GM18951 (cell line): ENCODE measurements around the gene SMAD1.
"Not testable (repeated sequence)": the region's sequence is repeated elsewhere in the genome, so short reads cannot be mapped to it uniquely, and the experiment has no call there.

Source experiments
- POLR2A ChIP-seq: IDR thresholded peaks from 4 replicates; pipeline ENCODE4 v1.6.1; 2011; ENCODE audit warnings: mild to moderate bottlenecking; ENCODE audit not compliant: insufficient read length, insufficient read depth; ENCODE audit errors: extremely low read depth
- in situ Hi-C: fragments of 300-500 bp; cut with MboI; formaldehyde crosslinking; loops from one replicate; pipeline ENCODE4 v1.12.0; 2022; ENCODE audit warnings: low sequenced_read_pairs, mixed read lengths, inconsistent platforms; ENCODE audit not compliant: unreplicated experiment

Gene SMAD1

DNA sequence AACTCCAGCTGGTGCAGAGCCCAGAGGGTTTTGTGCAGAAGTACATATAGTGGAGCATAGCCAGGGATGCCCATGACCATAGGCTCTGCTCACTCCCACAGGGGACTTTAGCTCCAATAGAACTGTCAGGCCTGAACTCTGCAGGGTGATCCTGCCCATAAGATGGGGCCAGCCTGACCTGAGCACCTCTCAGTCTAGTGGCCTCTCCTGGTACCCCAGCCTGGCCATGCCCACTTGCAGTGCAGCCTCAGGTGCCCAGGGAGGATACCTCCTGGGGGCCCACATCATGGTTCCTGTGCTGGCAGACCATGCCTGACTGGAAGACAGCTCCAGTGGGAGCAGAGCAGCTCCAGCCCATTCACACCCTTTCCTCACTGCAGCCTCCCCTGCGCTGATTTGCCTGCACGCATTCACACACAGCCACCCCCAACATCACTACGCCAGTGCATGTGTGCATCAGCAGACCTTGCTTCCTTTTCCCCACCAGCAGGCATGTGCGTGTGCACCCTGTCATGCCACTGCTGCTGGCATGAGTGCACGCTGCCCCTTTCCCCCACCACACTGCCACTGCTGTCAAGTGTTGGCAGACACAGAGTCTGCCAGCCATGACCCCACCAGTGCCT lies 84.5 kb downstream of the SMAD1 start:
- in situ Hi-C loops: loop anchor here (25.0 kb wide), 1 partner anchor 329 kb away; no protein-coding TSS in a partner anchor
- TF ChIP-seq POLR2A: no peak

DNA sequence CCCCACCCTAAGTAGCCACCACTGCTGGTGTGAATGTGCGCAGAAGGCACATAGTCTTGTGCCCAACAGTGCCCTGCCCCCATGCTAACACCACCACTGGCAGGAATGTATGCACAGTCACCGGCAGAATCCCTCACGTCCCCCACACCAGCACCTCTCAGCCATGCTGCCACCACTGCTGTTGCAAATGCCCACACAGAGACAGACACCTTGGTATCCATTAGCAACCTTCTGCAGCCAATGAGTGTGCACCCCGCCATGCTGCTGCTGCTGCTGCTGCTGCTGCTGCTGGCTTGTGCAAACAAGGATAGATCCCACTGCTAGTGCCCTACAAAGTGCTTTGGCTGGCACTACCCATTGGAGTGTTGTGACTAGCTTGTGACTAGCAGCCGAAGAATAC lies 85.1 kb downstream of the SMAD1 start:
- in situ Hi-C loops: loop anchor here (25.0 kb wide), 1 partner anchor 329 kb away; no protein-coding TSS in a partner anchor

GRCh38 chr4:145567516-145567915 lies 85.9 kb downstream of the SMAD1 start:
- no peak for TF ChIP-seq POLR2A
- in situ Hi-C loops: loop anchor here (25.0 kb wide), 1 partner anchor 330 kb away; no protein-coding TSS in a partner anchor

More for the DNA sequence above, 85.1 kb downstream of the SMAD1 start:
- no peak for TF ChIP-seq POLR2A

GRCh38 chr4:145574546-145574945 lies 92.9 kb downstream of the SMAD1 start:
- in situ Hi-C loops: loop anchor here (25.0 kb wide), 1 partner anchor 337 kb away; no protein-coding TSS in a partner anchor

GRCh38 chr4:145580906-145581305 lies 99.3 kb downstream of the SMAD1 start:
- in situ Hi-C loops: no loop called here
- no peak for TF ChIP-seq POLR2A

- no peak for TF ChIP-seq POLR2A
- in situ Hi-C loops: no loop called here
Observed at GRCh38 chr4:145583191-145584055, 101.8 kb downstream of the SMAD1 start.

GRCh38 chr4:145587088-145587754 lies 105.6 kb downstream of the SMAD1 start:
- in situ Hi-C loops: no loop called here
- no peak for TF ChIP-seq POLR2A

DNA sequence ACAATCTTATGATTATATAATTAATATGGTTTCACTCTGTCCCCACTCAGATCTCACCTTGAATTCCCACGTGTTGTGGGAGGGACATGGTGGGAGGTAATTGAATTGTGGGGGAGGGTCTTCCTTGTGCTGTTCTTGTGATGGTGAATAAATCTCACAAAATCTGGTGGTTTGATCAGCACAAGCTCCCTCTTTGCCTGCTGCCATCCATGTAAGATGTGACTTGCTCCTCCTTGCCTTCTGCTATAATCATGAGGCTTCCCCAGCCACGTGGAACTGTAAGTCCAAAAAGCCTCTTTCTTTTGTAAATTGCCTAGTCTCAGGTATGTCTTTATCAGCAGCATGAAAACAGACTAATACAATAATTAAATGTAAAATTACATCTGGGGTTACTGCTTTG lies 107.7 kb downstream of the SMAD1 start:
- in situ Hi-C loops: not testable (repeated sequence)

DNA sequence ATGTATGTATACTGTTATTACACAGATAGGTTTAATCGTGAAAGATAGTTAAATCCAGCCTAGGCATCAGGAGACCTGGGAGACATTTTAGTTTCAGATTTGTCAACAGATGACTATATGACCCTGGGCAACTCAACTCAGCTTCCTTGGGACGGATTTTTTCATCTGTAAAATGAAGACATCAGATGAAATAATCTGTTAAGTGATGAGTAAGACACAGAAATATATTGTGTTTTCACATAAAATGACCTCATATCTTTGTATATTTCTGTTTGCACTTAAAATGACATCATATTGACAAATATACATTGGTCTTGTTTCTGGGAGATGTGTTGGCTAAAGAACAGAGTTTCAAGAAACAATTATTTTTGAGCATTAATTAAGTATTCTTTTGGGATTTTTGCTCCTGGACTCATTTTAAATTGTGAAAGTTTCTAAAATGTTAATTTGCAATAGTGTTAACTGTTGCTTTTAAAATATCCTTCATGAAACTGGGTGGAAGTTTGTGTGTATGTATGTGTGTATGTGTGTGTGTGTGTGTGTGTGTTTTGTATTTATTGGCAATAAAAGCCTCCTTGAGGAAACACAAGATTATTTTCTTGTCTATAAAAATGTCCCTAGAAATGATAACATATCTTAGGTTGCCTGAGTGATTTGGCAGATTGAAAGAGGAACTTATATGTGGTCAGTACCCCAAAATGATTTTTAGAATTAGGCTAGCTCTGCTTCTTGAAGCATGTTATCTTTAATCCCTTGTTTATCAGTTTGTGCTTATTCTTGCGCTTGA lies 108.5 kb downstream of the SMAD1 start:
- no peak for TF ChIP-seq POLR2A
- in situ Hi-C loops: no loop called here

DNA sequence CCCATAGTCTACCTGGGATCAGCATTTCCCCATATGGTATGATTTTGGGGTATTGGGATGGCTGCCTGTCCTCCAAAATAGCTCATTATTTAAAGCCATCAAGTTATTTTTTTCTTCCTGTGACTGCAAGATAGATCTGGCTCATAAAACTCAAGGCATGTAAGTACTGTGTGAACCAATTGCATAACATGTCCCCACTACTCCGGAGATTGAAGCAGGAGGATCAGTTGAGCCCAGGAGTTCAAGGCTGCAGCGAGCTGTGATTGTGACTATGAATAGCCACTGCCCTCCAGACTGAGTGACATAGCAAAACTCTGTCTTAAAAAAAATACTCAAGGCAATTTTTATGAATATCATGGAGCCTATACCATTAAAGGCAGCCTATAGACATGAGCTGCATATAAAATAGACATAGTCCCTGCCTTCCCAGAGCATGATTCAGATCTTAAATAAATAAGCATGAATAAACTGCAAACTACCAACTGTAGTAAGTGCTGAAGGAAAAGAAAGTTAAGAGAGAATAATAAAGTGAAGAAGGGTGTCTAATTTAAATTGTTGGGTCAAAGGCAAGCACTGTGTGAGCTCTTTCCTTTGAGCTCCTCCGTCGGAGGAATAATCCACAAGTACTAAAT lies 120.6 kb downstream of the SMAD1 start:
- in situ Hi-C loops: no loop called here

GRCh38 chr4:145605941-145606340 lies 124.3 kb downstream of the SMAD1 start:
- in situ Hi-C loops: no loop called here
- no peak for TF ChIP-seq POLR2A

More for the DNA sequence above, 120.6 kb downstream of the SMAD1 start:
- TF ChIP-seq POLR2A: no peak
